H1 (cell line): Measurements from ENCODE around the gene DENND10. TPM values are rescaled to one million over a fixed set of nuclear protein-coding genes. Genes with fewer than 3 reads are reported as not detected.
A peak's percentile ranks its signal among the peaks of the same experiment; 100 is the strongest.

ENCODE experiments used
- CTCF ChIA-PET: fragments of 300-600 bp; sonication (Branson Sonifier 250); formaldehyde crosslinking; loops from one replicate; lab custom pipeline; 2021; ENCODE audit not compliant: partially characterized antibody; lab: Charles Lee
- POLR2A ChIA-PET: fragments of 300-600 bp; sonication (Branson Sonifier 250); formaldehyde crosslinking; loops from one replicate; lab custom pipeline; 2021; ENCODE audit warnings: inconsistent platforms; ENCODE audit not compliant: partially characterized antibody; lab: Charles Lee
- DNase-seq, 2 experiments: peaks; one replicate each; pipeline versions ENCODE4 v3.0.0 to v3.0.0-alpha.2; 2010 to 2022; ENCODE audit warnings: low spot score in 2 of 2, low read depth in 1 of 2, mixed read lengths in 1 of 2
- FAIRE-seq: peaks from 2 replicates; lab custom pipeline; 2011; peaks lifted over from hg19 to GRCh38; lab: Jason Lieb, UNC
- H2AFZ ChIP-seq: 2 replicates; pipeline ENCODE4 v1.8.1; 2012; ENCODE audit warnings: low read length, inconsistent platforms
- H2AK5ac ChIP-seq: 2 replicates; pipeline ENCODE4 v1.6.1; 2013; ENCODE audit warnings: low read depth, low read length
- H2BK120ac ChIP-seq: replicated peaks from 2 replicates; pipeline ENCODE3; 2013; ENCODE audit warnings: low read depth, low read length, inconsistent platforms
- H2BK12ac ChIP-seq: 2 replicates; pipeline ENCODE4 v1.6.1; 2013; ENCODE audit warnings: low read depth, low read length
- H2BK15ac ChIP-seq: 2 replicates; pipeline ENCODE4 v1.6.1; 2013; ENCODE audit warnings: low read length
- H2BK20ac ChIP-seq: 2 replicates; pipeline ENCODE4 v1.6.1; 2013; ENCODE audit warnings: low read length
- H2BK5ac ChIP-seq: 2 replicates; pipeline ENCODE4 v1.6.1; 2013; ENCODE audit warnings: low read depth, low read length
- H3K14ac ChIP-seq: 2 replicates; pipeline ENCODE4 v1.6.1; 2013; ENCODE audit warnings: inconsistent platforms; ENCODE audit not compliant: insufficient read length
- H3K18ac ChIP-seq: 2 replicates; pipeline ENCODE4 v1.6.1; 2013; ENCODE audit warnings: low read length; ENCODE audit errors: extremely low read depth
- H3K23ac ChIP-seq: 2 replicates; pipeline ENCODE4 v1.6.1; 2013; ENCODE audit warnings: inconsistent platforms; ENCODE audit not compliant: insufficient read length
- H3K23me2 ChIP-seq: 2 replicates; pipeline ENCODE4 v1.6.1; 2013; ENCODE audit warnings: low read depth, low read length
- H3K27ac ChIP-seq: 2 replicates; pipeline ENCODE4 v1.6.1; 2011; ENCODE audit warnings: low read depth, low read length, inconsistent platforms
- H3K27me3 ChIP-seq, 4 experiments: replicated peaks in 1 of 4; 1 replicate in 1 of 4; 2 replicates in 3 of 4; pipeline versions ENCODE4 v1.6.1 to v1.8.1; 2011 to 2013; ENCODE audit warnings: low read length in 3 of 4, mild to moderate bottlenecking in 3 of 4, inconsistent platforms in 2 of 4, mixed read lengths in 2 of 4, moderate library complexity in 1 of 4; ENCODE audit not compliant: control insufficient read depth in 3 of 4, insufficient read depth in 3 of 4; ENCODE audit errors: extremely low read depth in 1 of 4
- H3K36me3 ChIP-seq, 4 experiments: 2 replicates each; pipeline versions ENCODE4 v1.6.1 to v1.8.1; 2011 to 2013; ENCODE audit warnings: mild to moderate bottlenecking in 4 of 4, low read length in 3 of 4, moderate library complexity in 2 of 4, control low read depth in 1 of 4, inconsistent platforms in 1 of 4; ENCODE audit not compliant: insufficient read depth in 4 of 4, control insufficient read depth in 2 of 4
- H3K4ac ChIP-seq: replicated peaks from 2 replicates; pipeline ENCODE3; 2013; ENCODE audit warnings: low read length, low read depth, mixed read lengths, inconsistent platforms; ENCODE audit not compliant: insufficient read length
- H3K4me1 ChIP-seq, 4 experiments: replicated peaks in 1 of 4; 1 replicate in 1 of 4; 2 replicates in 3 of 4; pipeline versions ENCODE4 v1.6.1 to v1.8.1; 2011 to 2013; ENCODE audit warnings: low read length in 3 of 4, inconsistent platforms in 2 of 4, mixed read lengths in 1 of 4; ENCODE audit not compliant: insufficient read depth in 4 of 4, control insufficient read depth in 3 of 4
- H3K4me2 ChIP-seq, 2 experiments: 2 replicates each; pipeline versions ENCODE4 v1.6.1 to v1.8.1; 2011 to 2013; ENCODE audit warnings: low read depth in 2 of 2, low read length in 2 of 2, control low read depth in 1 of 2, inconsistent platforms in 1 of 2, mild to moderate bottlenecking in 1 of 2; ENCODE audit not compliant: insufficient read depth in 1 of 2
- H3K4me3 ChIP-seq, 4 experiments: fragments of 200-600, 300-600 bp in 1 of 4; sonication (generic), shearing (Covaris generic), sonication (Bioruptor Twin) in 1 of 4; 2 replicates each; pipeline versions ENCODE4 v1.5.1 to v1.8.1; 2011 to 2016; ENCODE audit warnings: low read length in 4 of 4, low read depth in 3 of 4, control low read depth in 2 of 4, inconsistent platforms in 2 of 4, mild to moderate bottlenecking in 2 of 4, mixed read lengths in 1 of 4, moderate library complexity in 1 of 4; ENCODE audit not compliant: insufficient read depth in 2 of 4; ENCODE audit errors: extremely low read depth in 1 of 4
- H3K56ac ChIP-seq: replicated peaks from 2 replicates; pipeline ENCODE3; 2013; ENCODE audit warnings: low read depth, mild to moderate bottlenecking, mixed read lengths, low read length, inconsistent platforms; ENCODE audit not compliant: insufficient read length
- H3K79me1 ChIP-seq: 2 replicates; pipeline ENCODE4 v1.6.1; 2013; ENCODE audit warnings: low read depth, low read length, control low read depth
- H3K79me2 ChIP-seq, 2 experiments: 2 replicates each; pipeline versions ENCODE4 v1.6.1 to v1.8.1; 2012 to 2013; ENCODE audit warnings: low read length in 2 of 2, mild to moderate bottlenecking in 2 of 2, inconsistent platforms in 1 of 2; ENCODE audit not compliant: insufficient read depth in 2 of 2, control insufficient read depth in 1 of 2
- H3K9ac ChIP-seq, 4 experiments: replicated peaks in 1 of 4; 1 replicate in 1 of 4; 2 replicates in 3 of 4; pipeline versions ENCODE4 v1.6.1 to v1.8.1; 2011 to 2013; ENCODE audit warnings: low read depth in 3 of 4, low read length in 3 of 4, control low read depth in 2 of 4, mild to moderate bottlenecking in 2 of 4, moderate library complexity in 2 of 4, inconsistent platforms in 1 of 4; ENCODE audit errors: extremely low read depth in 1 of 4
- H3K9me3 ChIP-seq, 2 experiments: 2 replicates each; pipeline versions ENCODE4 v1.6.1 to v1.8.1; 2012 to 2013; ENCODE audit warnings: mild to moderate bottlenecking in 2 of 2, moderate library complexity in 2 of 2, control low read depth in 1 of 2, inconsistent platforms in 1 of 2, low read depth in 1 of 2, low read length in 1 of 2, mixed read lengths in 1 of 2; ENCODE audit not compliant: insufficient read depth in 2 of 2
- H4K20me1 ChIP-seq, 2 experiments: replicated peaks in 1 of 2; 2 replicates each; pipeline versions ENCODE3 to v1.8.1; 2011 to 2013; ENCODE audit warnings: inconsistent platforms in 2 of 2, low read length in 2 of 2, mild to moderate bottlenecking in 1 of 2; ENCODE audit not compliant: insufficient read depth in 2 of 2, control insufficient read depth in 1 of 2
- H4K5ac ChIP-seq: 2 replicates; pipeline ENCODE4 v1.6.1; 2013; ENCODE audit warnings: low read length, low read depth, mixed read lengths, inconsistent platforms; ENCODE audit not compliant: insufficient read length
- H4K8ac ChIP-seq: 2 replicates; pipeline ENCODE4 v1.8.0; 2013; ENCODE audit warnings: mild to moderate bottlenecking, moderate library complexity, low read length, inconsistent platforms; ENCODE audit not compliant: insufficient read depth; ENCODE audit errors: extremely low read depth
- H4K91ac ChIP-seq: replicated peaks from 2 replicates; pipeline ENCODE3; 2013; ENCODE audit warnings: low read length, mixed read lengths, inconsistent platforms; ENCODE audit not compliant: insufficient read length
- WGBS, 2 experiments: shearing (Covaris generic) in 1 of 2; methylation state at CpG; one replicate each; pipeline versions ENCODE4 v1.1.6 to v1.1.7; 2013 to 2015; ENCODE audit warnings: low lambda C conversion rate in 2 of 2, mixed read lengths in 2 of 2, inconsistent platforms in 1 of 2, low coverage in 1 of 2, missing lambda C conversion rate in 1 of 2; ENCODE audit not compliant: insufficient replicate concordance in 2 of 2, insufficient coverage in 1 of 2, insufficient read length in 1 of 2; ENCODE audit errors: extremely low coverage in 1 of 2, missing lambda C conversion rate in 1 of 2; 5-methylcytosine and 5-hydroxymethylcytosine counted together
- polyA plus RNA-seq, 7 experiments: library from polyadenylated mRNA; depleted of rRNA in 3 of 7; stranded (reverse) in 5 of 7; unstranded in 2 of 7; fragments of >200 nt in 5 of 7; fragments of 200-250 nt in 2 of 7; gene quantifications; 1 replicate in 5 of 7; 2 replicates in 1 of 7; 4 replicates in 1 of 7; pipeline versions ENCODE4 v1.2.1 to v1.2.3, GENCODE V29; 2011 to 2013; ENCODE audit warnings: missing spikeins in 2 of 7, mixed read lengths in 2 of 7
- total RNA-seq: library from RNA; stranded (reverse); fragmentation: NEBNext Ultra II Directional; extraction: Animal tissue kit (Norgen Biotek cat#: 25700); gene quantifications from 2 replicates; pipeline ENCODE4 v1.2.1, GENCODE V29; 2021
- TF ChIP-seq, protein P1 (sequence below), 3 experiments: IDR thresholded peaks; 1 replicate in 2 of 3; 2 replicates in 1 of 3; pipeline versions ENCODE4 v1.5.1 to v1.6.1; 2011; ENCODE audit warnings: low read length in 3 of 3, mild to moderate bottlenecking in 3 of 3, inconsistent platforms in 2 of 3, low read depth in 1 of 3, moderate library complexity in 1 of 3; ENCODE audit not compliant: insufficient read depth in 1 of 3; ENCODE audit errors: control extremely low read depth in 1 of 3

The DENND10 gene
- total and polyA plus RNA-seq, 2 of the 8 experiments (the other 6 are each of a cell fraction or from before 2014, with no cell fraction given): 49.3 to 64.4 TPM

DNA sequence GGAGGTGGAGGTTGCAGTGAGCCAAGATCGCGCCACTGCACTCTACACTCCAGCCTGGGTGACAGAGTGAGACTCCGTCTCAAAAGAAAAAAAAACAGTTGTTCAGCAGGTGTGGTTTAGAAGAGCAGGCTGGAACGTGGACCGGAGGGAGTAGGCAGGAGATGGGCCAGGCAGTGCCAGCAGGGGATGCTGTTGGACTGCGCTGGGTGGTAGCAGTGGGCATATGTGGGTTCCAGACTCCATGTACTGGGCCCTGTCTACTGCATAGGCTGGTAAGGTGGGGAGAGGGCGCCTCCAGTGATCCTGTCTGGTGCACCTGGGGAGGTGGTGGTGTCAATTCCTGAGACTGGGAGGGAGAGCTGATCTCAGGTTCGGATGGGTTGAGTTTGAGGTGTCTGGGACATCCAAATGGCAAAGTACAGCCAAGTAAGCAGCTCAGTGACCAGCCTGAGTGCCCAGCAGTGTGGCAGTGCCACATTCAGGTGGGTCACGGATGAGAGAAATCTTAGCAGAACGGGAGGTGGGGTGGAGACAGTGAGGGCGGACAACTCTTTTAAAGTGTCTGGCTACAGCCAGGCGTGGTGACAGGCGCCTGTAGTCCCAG is 35.7 kb downstream of the DENND10 start:
- Histone ChIP-seq H2AFZ (no peak overlapping the region), H3K4me3 (no peak overlapping the region), H3K9me3 (no peaks in the 10 kb centered on the region), H3K4me1 (no peaks in the 10 kb centered on the region), H3K23ac (no peak overlapping the region), H2BK15ac (no peak overlapping the region), H3K56ac (no peak overlapping the region), H4K20me1 (peaks cover 3 to 7% of the 10 kb centered on the region in 2 experiments), H3K9ac (no peak overlapping the region), H3K79me1 (no peaks in the 10 kb centered on the region), H3K4me2 (no peak overlapping the region), H3K4ac (no peak overlapping the region), H4K5ac (no peak overlapping the region), H3K14ac (no peak overlapping the region), H2BK5ac (no peak overlapping the region), H3K79me2 (no peaks in the 10 kb centered on the region), H2BK12ac (no peak overlapping the region), H2AK5ac (no peak overlapping the region), H3K27ac (no peak overlapping the region), H4K8ac (no peak overlapping the region), H3K27me3 (no peaks in the 10 kb centered on the region), H3K36me3 (peaks cover 0 to 5% (median 2%) of the 10 kb centered on the region in 4 experiments; a peak in 2 of 8 replicates), H3K23me2 (no peaks in the 10 kb centered on the region), H2BK120ac (no peak overlapping the region), H3K18ac (no peak overlapping the region), H4K91ac (no peak overlapping the region), H2BK20ac (no peak overlapping the region)
- 90% methylated on average over 13 of the region's 13 CpGs; no CpG with 5 or more reads in 1 of the 2 experiments for WGBS, 2 experiments
- DNase-seq: peak; percentile 19 to 68
- FAIRE-seq: no peak
- ChIA-PET POLR2A (interaction anchor here (0.7 to 1.5 kb wide), 4 partner anchors 8 to 86 kb away, joined by 3 to 6 read pairs (median 4); no protein-coding TSS in a partner anchor), CTCF (interaction anchor here (0.6 to 3.0 kb wide), 21 partner anchors 8 to 555 kb away, joined by 3 to 16 read pairs (median 3); no protein-coding TSS in a partner anchor)
- TF ChIP-seq, protein P1, sequence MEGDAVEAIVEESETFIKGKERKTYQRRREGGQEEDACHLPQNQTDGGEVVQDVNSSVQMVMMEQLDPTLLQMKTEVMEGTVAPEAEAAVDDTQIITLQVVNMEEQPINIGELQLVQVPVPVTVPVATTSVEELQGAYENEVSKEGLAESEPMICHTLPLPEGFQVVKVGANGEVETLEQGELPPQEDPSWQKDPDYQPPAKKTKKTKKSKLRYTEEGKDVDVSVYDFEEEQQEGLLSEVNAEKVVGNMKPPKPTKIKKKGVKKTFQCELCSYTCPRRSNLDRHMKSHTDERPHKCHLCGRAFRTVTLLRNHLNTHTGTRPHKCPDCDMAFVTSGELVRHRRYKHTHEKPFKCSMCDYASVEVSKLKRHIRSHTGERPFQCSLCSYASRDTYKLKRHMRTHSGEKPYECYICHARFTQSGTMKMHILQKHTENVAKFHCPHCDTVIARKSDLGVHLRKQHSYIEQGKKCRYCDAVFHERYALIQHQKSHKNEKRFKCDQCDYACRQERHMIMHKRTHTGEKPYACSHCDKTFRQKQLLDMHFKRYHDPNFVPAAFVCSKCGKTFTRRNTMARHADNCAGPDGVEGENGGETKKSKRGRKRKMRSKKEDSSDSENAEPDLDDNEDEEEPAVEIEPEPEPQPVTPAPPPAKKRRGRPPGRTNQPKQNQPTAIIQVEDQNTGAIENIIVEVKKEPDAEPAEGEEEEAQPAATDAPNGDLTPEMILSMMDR (IDR thresholded peaks at IDR 0.05; ENCODE audit: control extremely low read depth in 1 of 3, insufficient read depth in 1 of 3, low read depth in 1 of 3, low read length in 3 of 3): peak; percentile 66 to 96 (median 81)
